Right cardiac atrium (tissue), 5 donors: ENCODE measurements around the gene ZNRF2. TPM values are rescaled to one million over a fixed set of nuclear protein-coding genes. Genes with fewer than 3 reads are reported as not detected.
A peak's percentile ranks its signal among the peaks of the same experiment; 100 is the strongest.

ENCODE experiments used
- ATAC-seq, 2 donors: fragments of 200-7000 bp; cut with Tn5 transposase; one replicate each; pipeline versions ENCODE4 v1.8.0 to v1.9.1; 2020; ENCODE audit warnings: moderate library complexity in 2 of 2, mild to moderate bottlenecking in 1 of 2
- DNase-seq, 3 donors: peaks; one replicate each; pipeline ENCODE4 v3.0.0-alpha.2; 2020
- H3K27ac ChIP-seq: one replicate; pipeline ENCODE4 v1.5.1; 2013; ENCODE audit warnings: mild to moderate bottlenecking, low read length, control low read depth, moderate library complexity
- H3K27me3 ChIP-seq: one replicate; pipeline ENCODE4 v1.6.1; 2013; ENCODE audit not compliant: control insufficient read depth, insufficient read depth
- H3K4me1 ChIP-seq: one replicate; pipeline ENCODE4 v1.6.1; 2013; ENCODE audit warnings: low read length; ENCODE audit not compliant: control insufficient read depth, insufficient read depth
- H3K4me3 ChIP-seq: one replicate; pipeline ENCODE4 v1.5.1; 2013; ENCODE audit warnings: low read length, control low read depth
- H3K9me3 ChIP-seq: one replicate; pipeline ENCODE4 v1.6.1; 2013; ENCODE audit warnings: low read length; ENCODE audit not compliant: control insufficient read depth
- WGBS: extraction: QIAGEN DNeasy Blood & Tissue Kit; methylation state at CpG from one replicate; pipeline ENCODE4 v1.1.7; 2013; 5-methylcytosine and 5-hydroxymethylcytosine counted together
- intact Hi-C, 4 donors: fragments of 100-400 bp; cut with DNase I; formaldehyde crosslinking; loops; one replicate each; pipeline versions ENCODE4 v1.11.0 to v1.14.0; 2022 to 2023
- polyA plus RNA-seq: library from polyadenylated mRNA; stranded (reverse); fragments of 200-250 nt; gene quantifications from one replicate; pipeline ENCODE4 v1.2.3, GENCODE V29; 2013
- total RNA-seq, 4 donors: library from RNA; stranded (reverse); fragmentation: NEBNext Ultra II Directional; extraction: Animal tissue kit (Norgen Biotek cat#: 25700); gene quantifications; one replicate each; pipeline ENCODE4 v1.2.1, GENCODE V29; 2021
- donor health status: healthy with polysubstance abuse.
- donor health status: DM: no; HTN: yes; CAD: no.
- donor health status: DM: no; HTN: no; CAD: no.
- donor health status: DM: no; HTN: yes; CAD: no; lungs with severe emphysema.
- donor health status: DM: yes; HTN: yes; CAD: no.

ZNRF2 gene
- total and polyA plus RNA-seq, 5 donors = 2.5 to 8.5 (median 6.9) TPM

GRCh38 chr7:30249316-30249715 lies 35.1 kb upstream of the ZNRF2 start:
- DNase-seq (no peak), ATAC-seq (peak in 1 of 2 donors; percentile 23)
- Histone ChIP-seq H3K4me3 (no peak overlapping the region), H3K4me1 (peaks cover 2% of the 10 kb centered on the region), H3K27me3 (no peaks in the 10 kb centered on the region), H3K27ac (no peak overlapping the region), H3K9me3 (no peaks in the 10 kb centered on the region)
- WGBS = 93% methylated on average over 2 of the region's 2 CpGs
- intact Hi-C loops = loop anchor here in 1 of 4 donors (10.0 kb wide), 1 partner anchor 85 kb away; no protein-coding TSS in a partner anchor

GRCh38 chr7:30249986-30250774 lies 34.2 kb upstream of the ZNRF2 start:
- DNase-seq (no peak), ATAC-seq (no peak)
- no peaks in the 10 kb centered on the region for H3K9me3 ChIP-seq
- intact Hi-C loops = loop anchor here in 1 of 4 donors (10.0 kb wide), 1 partner anchor 85 kb away; no protein-coding TSS in a partner anchor
- no peak overlapping the region for H3K4me3 ChIP-seq
- WGBS = 75% methylated on average over 2 of the region's 2 CpGs
- H3K27ac ChIP-seq = no peak overlapping the region
- no peaks in the 10 kb centered on the region for H3K27me3 ChIP-seq
- peaks cover 2% of the 10 kb centered on the region for H3K4me1 ChIP-seq

- H3K4me1 ChIP-seq = peaks cover 2% of the 10 kb centered on the region
- intact Hi-C loops = no loop called here
- H3K4me3 ChIP-seq = no peak overlapping the region
- no peaks in the 10 kb centered on the region for H3K27me3 ChIP-seq
- H3K9me3 ChIP-seq = no peaks in the 10 kb centered on the region
- no peak overlapping the region for H3K27ac ChIP-seq
- ATAC-seq (no peak), DNase-seq (peak in 1 of 3 donors; percentile 58)
- 92% methylated on average over 7 of the region's 7 CpGs for WGBS
Measured at GRCh38 chr7:30251708-30252329, 32.6 kb upstream of the ZNRF2 start.

GRCh38 chr7:30252885-30253795 lies 31.3 kb upstream of the ZNRF2 start:
- H3K4me1 ChIP-seq = peaks cover 2% of the 10 kb centered on the region
- intact Hi-C loops = no loop called here
- no peak overlapping the region for H3K4me3 ChIP-seq
- H3K27ac ChIP-seq = no peak overlapping the region
- ATAC-seq (peak; percentile 91 to 94), DNase-seq (peak; percentile 61 to 84 (median 83))
- H3K27me3 ChIP-seq = no peaks in the 10 kb centered on the region
- H3K9me3 ChIP-seq = no peaks in the 10 kb centered on the region
- 62% methylated on average over 7 of the region's 7 CpGs for WGBS

- 72% methylated on average over 3 of the region's 3 CpGs for WGBS
- Histone ChIP-seq H3K27me3 (no peaks in the 10 kb centered on the region), H3K27ac (no peak overlapping the region), H3K4me3 (no peak overlapping the region), H3K4me1 (peaks cover 2% of the 10 kb centered on the region), H3K9me3 (no peaks in the 10 kb centered on the region)
- intact Hi-C loops = no loop called here
- no peak for ATAC-seq
- DNase-seq = no peak
Measured at GRCh38 chr7:30253796-30254165, 30.6 kb upstream of the ZNRF2 start.

GRCh38 chr7:30254248-30254647 lies 30.1 kb upstream of the ZNRF2 start:
- WGBS = 84% methylated on average over 5 of the region's 5 CpGs

GRCh38 chr7:30254717-30255063 lies 29.7 kb upstream of the ZNRF2 start:
- Histone ChIP-seq H3K4me1 (peaks cover 2% of the 10 kb centered on the region), H3K27ac (no peak overlapping the region), H3K9me3 (no peaks in the 10 kb centered on the region), H3K4me3 (no peak overlapping the region), H3K27me3 (no peaks in the 10 kb centered on the region)
- DNase-seq (no peak), ATAC-seq (no peak)
- intact Hi-C loops = no loop called here
- 76% methylated on average over 4 of the region's 4 CpGs for WGBS

More at GRCh38 chr7:30254248-30254647, 30.1 kb upstream of the ZNRF2 start:
- DNase-seq = no peak
- Histone ChIP-seq H3K9me3 (no peaks in the 10 kb centered on the region), H3K4me3 (no peak overlapping the region), H3K27ac (no peak overlapping the region), H3K27me3 (no peaks in the 10 kb centered on the region), H3K4me1 (peaks cover 2% of the 10 kb centered on the region)
- intact Hi-C loops = no loop called here
- ATAC-seq = no peak

- Histone ChIP-seq H3K27me3 (no peaks in the 10 kb centered on the region), H3K9me3 (no peaks in the 10 kb centered on the region), H3K4me3 (no peak overlapping the region), H3K27ac (no peak overlapping the region), H3K4me1 (peaks cover 2% of the 10 kb centered on the region)
- 73% methylated on average over 4 of the region's 4 CpGs for WGBS
- ATAC-seq (peak in 1 of 2 donors; percentile 57), DNase-seq (no peak)
- intact Hi-C loops = no loop called here
Measured at GRCh38 chr7:30255064-30255769, 29.2 kb upstream of the ZNRF2 start.

- no peaks in the 10 kb centered on the region for H3K27me3 ChIP-seq
- peaks cover 2% of the 10 kb centered on the region for H3K4me1 ChIP-seq
- no peak overlapping the region for H3K27ac ChIP-seq
- H3K9me3 ChIP-seq = no peaks in the 10 kb centered on the region
- ATAC-seq (no peak), DNase-seq (no peak)
- H3K4me3 ChIP-seq = no peak overlapping the region
- intact Hi-C loops = no loop called here
- 93% methylated on average over 10 of the region's 10 CpGs for WGBS
Measured at GRCh38 chr7:30256349-30256858, 28.0 kb upstream of the ZNRF2 start.

GRCh38 chr7:30260246-30260768 lies 24.1 kb upstream of the ZNRF2 start:
- Histone ChIP-seq H3K4me3 (no peak overlapping the region), H3K4me1 (no peaks in the 10 kb centered on the region), H3K27ac (no peak overlapping the region), H3K9me3 (no peaks in the 10 kb centered on the region), H3K27me3 (no peaks in the 10 kb centered on the region)
- intact Hi-C loops = no loop called here
- peak in 1 of 2 donors; percentile 51 for ATAC-seq
- WGBS = 68% methylated on average over 1 of the region's 1 CpG
- no peak for DNase-seq
